Sigmoid colon (tissue), 7 donors: ENCODE data around the gene EXOC6B. TPM values are rescaled to one million over a fixed set of nuclear protein-coding genes. Genes with fewer than 3 reads are reported as not detected.

Experiments
- DNase-seq: peaks from one replicate; pipeline ENCODE4 v3.0.0-alpha.2; 2019
- H3K27ac ChIP-seq, 4 donors: fragments of 200-600 bp; sonication (generic); one replicate each; pipeline ENCODE4 v1.5.1; 2016 to 2019; ENCODE audit warnings: mild to moderate bottlenecking in 1 of 4
- H3K27me3 ChIP-seq, 3 donors: fragments of 200-600 bp; sonication (generic); one replicate each; pipeline ENCODE4 v1.5.1; 2019; ENCODE audit warnings: mild to moderate bottlenecking in 1 of 3
- H3K36me3 ChIP-seq, 4 donors: fragments of 200-600 bp; sonication (generic); one replicate each; pipeline ENCODE4 v1.5.1; 2016 to 2019
- H3K4me1 ChIP-seq, 4 donors: fragments of 200-600 bp; sonication (generic); one replicate each; pipeline ENCODE4 v1.5.1; 2017 to 2019
- H3K4me3 ChIP-seq, 4 donors: fragments of 200-600 bp; sonication (generic); one replicate each; pipeline ENCODE4 v1.5.1; 2017 to 2019; ENCODE audit warnings: mild to moderate bottlenecking in 2 of 4, moderate library complexity in 1 of 4
- H3K9me3 ChIP-seq, 4 donors: fragments of 200-600 bp in 3 of 4; sonication (generic) in 3 of 4; one replicate each; pipeline versions ENCODE4 v1.5.1 to v1.6.1; 2013 to 2019
- CTCF ChIP-seq, 4 experiments: fragments of 450-650 bp in 3 of 4; fragments of 200-600 bp in 1 of 4; IDR thresholded peaks; one replicate each; pipeline ENCODE4 v1.5.1; 2016 to 2019; ENCODE audit warnings: antibody characterized with exemption in 4 of 4, mild to moderate bottlenecking in 3 of 4, moderate library complexity in 2 of 4
- EP300 ChIP-seq, 4 donors: sonication (generic); formaldehyde crosslinking; IDR thresholded peaks; one replicate each; pipeline ENCODE4 v1.6.1; 2017; ENCODE audit warnings: antibody characterized with exemption in 4 of 4
- POLR2A ChIP-seq, 2 donors: fragments of 450-650 bp; IDR thresholded peaks; one replicate each; pipeline ENCODE4 v1.6.1; 2016; ENCODE audit warnings: antibody characterized with exemption in 2 of 2, mild to moderate bottlenecking in 2 of 2, moderate library complexity in 2 of 2
- POLR2AphosphoS5 ChIP-seq, 4 donors: sonication (generic); formaldehyde crosslinking; IDR thresholded peaks; one replicate each; pipeline ENCODE4 v1.6.1; 2017; ENCODE audit warnings: antibody characterized with exemption in 4 of 4
- WGBS, 2 donors: extraction: QIAGEN DNeasy Blood & Tissue Kit; methylation state at CpG; one replicate each; pipeline ENCODE4 v1.1.7; 2013; 5-methylcytosine and 5-hydroxymethylcytosine counted together
- intact Hi-C: fragments of 100-400 bp; cut with DNase I; formaldehyde crosslinking; loops from one replicate; pipeline ENCODE4 v1.15.1; 2023
- polyA plus RNA-seq, 3 donors: library from polyadenylated mRNA; stranded (reverse); fragments of 200-250 nt; gene quantifications; one replicate each; pipeline ENCODE4 v1.2.3, GENCODE V29; 2013
- total RNA-seq, 4 donors: library from RNA; depleted of rRNA; stranded (reverse); fragments of >200 nt; gene quantifications; one replicate each; pipeline ENCODE4 v1.1.0, GENCODE V29; 2016
- donor health status: healthy with polysubstance abuse.
- donor health status: Bipolar disorder and iron deficiency.
- donor health status: healthy.

EXOC6B gene
- total and polyA plus RNA-seq, 7 donors: 5.0 to 46.1 (median 25.3) TPM

DNA sequence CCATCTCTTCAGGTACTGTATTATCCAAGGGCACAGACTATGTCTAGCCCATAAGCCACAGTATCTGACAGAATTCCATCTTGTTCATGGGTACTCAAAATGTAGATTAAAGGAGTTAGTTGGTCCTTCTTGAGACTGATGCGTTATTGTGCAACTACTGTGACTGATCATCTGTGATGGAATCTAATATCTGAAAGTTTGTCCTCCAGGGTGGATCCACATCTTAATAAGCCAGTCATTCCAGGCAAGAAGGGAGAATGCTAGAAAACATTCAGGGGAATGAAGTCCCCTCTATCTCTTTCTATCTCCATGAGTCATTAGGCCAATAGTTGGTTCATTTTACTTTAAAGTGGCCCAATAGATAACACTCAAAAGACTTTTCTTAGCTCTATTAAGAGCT, 252.6 kb downstream of the EXOC6B start:
- Histone ChIP-seq H3K4me3 (no peak overlapping the region), H3K27ac (no peak overlapping the region), H3K36me3 (no peaks in the 10 kb centered on the region), H3K4me1 (peaks cover 0 to 9% (median 0%) of the 10 kb centered on the region in 4 donors), H3K9me3 (no peaks in the 10 kb centered on the region), H3K27me3 (no peaks in the 10 kb centered on the region)
- 98 to 99% methylated on average over 1 of the region's 1 CpG for WGBS, 2 donors
- DNase-seq: no peak
- no peak for TF ChIP-seq EP300 (IDR thresholded peaks at IDR 0.05)
- TF ChIP-seq CTCF (IDR thresholded peaks at IDR 0.05): no peak
- no peak for TF ChIP-seq POLR2A (IDR thresholded peaks at IDR 0.05)
- TF ChIP-seq POLR2AphosphoS5 (IDR thresholded peaks at IDR 0.05): no peak
- intact Hi-C loops: loop anchor here (10.0 kb wide), 2 partner anchors 418 to 648 kb away; no protein-coding TSS in a partner anchor

DNA sequence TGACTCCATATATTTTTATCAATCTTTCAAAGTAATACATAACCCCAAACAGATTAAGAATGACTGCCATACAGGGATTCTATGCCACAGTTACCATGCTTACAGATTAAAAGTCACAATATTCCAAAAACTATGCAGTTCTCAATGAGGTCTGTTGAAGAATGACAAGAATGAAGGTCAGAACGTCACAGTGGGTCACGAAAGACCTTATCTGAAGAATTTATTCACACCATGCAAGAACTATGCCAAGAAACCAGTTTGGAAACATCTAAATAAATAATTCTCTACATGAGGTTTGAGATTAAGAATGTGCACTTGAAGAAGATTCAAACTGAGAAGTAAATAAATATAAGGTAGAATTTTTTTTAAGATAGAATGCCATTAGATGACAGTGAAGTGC, 253.3 kb downstream of the EXOC6B start:
- no peak overlapping the region for H3K27ac ChIP-seq
- intact Hi-C loops: loop anchor here (10.0 kb wide), 2 partner anchors 418 to 648 kb away; no protein-coding TSS in a partner anchor
- 91 to 93% methylated on average over 2 of the region's 2 CpGs for WGBS, 2 donors
- H3K27me3 ChIP-seq: no peaks in the 10 kb centered on the region
- H3K4me3 ChIP-seq: no peak overlapping the region
- DNase-seq: no peak
- no peaks in the 10 kb centered on the region for H3K9me3 ChIP-seq
- H3K36me3 ChIP-seq: no peaks in the 10 kb centered on the region
- H3K4me1 ChIP-seq: peaks cover 0 to 9% (median 0%) of the 10 kb centered on the region in 4 donors
- TF ChIP-seq EP300 (IDR thresholded peaks at IDR 0.05) (no peak), POLR2A (IDR thresholded peaks at IDR 0.05) (no peak), POLR2AphosphoS5 (IDR thresholded peaks at IDR 0.05) (no peak), CTCF (IDR thresholded peaks at IDR 0.05) (no peak)

DNA sequence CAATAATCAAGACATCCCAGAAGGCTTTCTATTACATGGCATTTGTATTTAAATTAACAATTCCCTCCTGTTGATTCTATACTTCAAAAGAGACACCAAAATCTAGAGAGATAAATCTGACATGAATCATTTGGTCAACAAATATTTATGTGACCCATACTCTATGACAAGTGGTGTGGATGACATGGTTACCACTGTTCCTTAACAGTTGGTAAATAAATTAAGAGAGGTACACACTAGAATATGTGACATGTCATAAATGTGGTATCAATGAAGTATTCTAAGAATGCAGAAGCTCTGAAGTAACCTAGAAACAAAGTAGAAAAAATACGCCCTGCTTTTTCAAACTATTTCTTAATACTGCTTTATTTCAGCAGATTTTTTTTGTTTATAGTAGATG, 255.4 kb downstream of the EXOC6B start:
- H3K27me3 ChIP-seq: no peaks in the 10 kb centered on the region
- no peaks in the 10 kb centered on the region for H3K36me3 ChIP-seq
- 96 to 98% methylated on average over 1 of the region's 1 CpG for WGBS, 2 donors
- H3K27ac ChIP-seq: no peak overlapping the region
- no peak overlapping the region for H3K4me3 ChIP-seq
- no peaks in the 10 kb centered on the region for H3K4me1 ChIP-seq
- intact Hi-C loops: loop anchor here (10.0 kb wide), 2 partner anchors 416 to 646 kb away; no protein-coding TSS in a partner anchor
- no peak for DNase-seq
- H3K9me3 ChIP-seq: no peaks in the 10 kb centered on the region
- TF ChIP-seq CTCF (IDR thresholded peaks at IDR 0.05) (no peak), EP300 (IDR thresholded peaks at IDR 0.05) (no peak), POLR2A (IDR thresholded peaks at IDR 0.05) (no peak), POLR2AphosphoS5 (IDR thresholded peaks at IDR 0.05) (no peak)

DNA sequence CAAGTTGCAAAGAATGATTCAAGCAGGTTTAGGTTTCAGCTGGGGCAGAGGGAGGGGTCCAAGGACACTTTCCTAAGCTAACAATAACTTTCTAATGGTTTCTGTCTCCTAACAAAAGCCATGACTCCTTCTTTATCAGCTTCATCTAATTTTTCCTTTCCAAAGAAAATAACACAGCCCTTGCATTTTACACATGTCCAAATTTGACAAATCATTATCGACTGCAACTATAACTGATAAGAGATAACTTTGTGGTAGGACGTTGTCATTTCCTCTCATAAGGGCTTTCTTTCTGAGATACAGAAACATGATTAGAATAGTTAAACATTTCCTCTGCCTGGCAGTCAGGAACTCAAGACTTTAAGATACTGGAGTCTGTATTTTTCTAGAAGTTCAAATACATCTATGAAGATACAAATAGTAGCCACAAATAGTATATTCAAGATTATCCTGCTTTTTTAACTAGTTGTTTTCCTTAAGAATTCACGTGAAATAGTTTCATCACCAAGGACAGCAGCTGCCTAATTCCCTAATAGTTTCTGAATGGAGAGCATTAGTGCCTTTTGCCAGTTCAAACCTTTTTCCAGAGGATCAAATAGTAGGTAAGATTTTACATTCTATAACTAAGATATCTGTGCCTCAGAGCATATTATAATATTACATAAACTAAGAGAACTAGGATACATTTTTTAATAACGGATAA, 263.2 kb downstream of the EXOC6B start:
- peaks cover 0 to 21% (median 10%) of the 10 kb centered on the region in 4 donors for H3K4me1 ChIP-seq
- intact Hi-C loops: no loop called here
- H3K9me3 ChIP-seq: no peaks in the 10 kb centered on the region
- WGBS, 2 donors: 44 to 49% methylated on average over 4 of the region's 4 CpGs
- no peak overlapping the region for H3K4me3 ChIP-seq
- peak overlapping the region in 2 of 4 donors; percentile 48 to 53 for H3K27ac ChIP-seq
- H3K27me3 ChIP-seq: no peaks in the 10 kb centered on the region
- no peak for TF ChIP-seq CTCF (IDR thresholded peaks at IDR 0.05)
- no peak for TF ChIP-seq POLR2AphosphoS5 (IDR thresholded peaks at IDR 0.05)
- no peak for TF ChIP-seq POLR2A (IDR thresholded peaks at IDR 0.05)
- no peak for TF ChIP-seq EP300 (IDR thresholded peaks at IDR 0.05)
- H3K36me3 ChIP-seq: no peaks in the 10 kb centered on the region
- no peak for DNase-seq
